ENCODE results near the gene GPR27.

The GPR27 gene

DNA sequence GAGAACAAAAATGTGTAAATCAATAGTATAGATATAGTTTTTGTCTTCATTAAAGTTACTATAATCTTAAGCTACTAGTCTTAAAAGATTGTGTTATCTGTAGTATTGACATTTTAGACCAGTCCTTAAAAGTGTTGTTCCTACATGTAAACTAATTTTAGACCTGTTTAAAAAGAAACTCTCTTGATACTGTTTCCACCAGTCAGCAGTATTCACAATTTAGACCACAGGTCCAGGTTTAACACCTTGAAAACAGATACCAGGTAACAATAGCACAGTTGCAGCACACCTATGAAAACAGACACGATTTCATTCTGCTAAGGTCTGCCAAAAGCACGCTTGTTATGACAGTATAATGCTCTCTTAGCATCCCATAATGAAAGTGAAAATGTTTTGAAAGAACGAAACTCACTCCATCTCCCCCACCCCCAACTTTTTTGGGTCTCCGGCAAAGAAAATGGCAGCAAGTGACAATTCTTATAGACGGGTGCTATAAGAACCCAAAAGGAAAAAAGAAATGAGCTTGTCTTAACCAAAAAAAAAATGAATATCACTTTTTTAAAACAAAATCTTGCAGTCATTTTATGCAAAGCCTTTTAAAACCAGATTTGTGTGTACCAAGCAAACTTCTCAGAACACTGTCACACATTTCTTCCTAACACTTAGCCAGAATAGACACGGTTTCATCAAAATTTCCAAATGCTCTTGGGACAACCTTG, 30.0 kb upstream of the GPR27 start:
- DNase-seq (ENCODE audit: insufficient read length, low spot score), result no peak
- TF ChIP-seq POLR2A (IDR thresholded peaks at IDR 0.05; ENCODE audit: low read depth, low read length), result no peak
- FAIRE-seq, result no peak

- no peak for DNase-seq (ENCODE audit: insufficient read length, low spot score)
- TF ChIP-seq POLR2A (IDR thresholded peaks at IDR 0.05; ENCODE audit: low read depth, low read length), result no peak
- no peak for FAIRE-seq
These were observed 29.5 kb upstream of the GPR27 start for GRCh38 chr3:71724171-71724453.

DNA sequence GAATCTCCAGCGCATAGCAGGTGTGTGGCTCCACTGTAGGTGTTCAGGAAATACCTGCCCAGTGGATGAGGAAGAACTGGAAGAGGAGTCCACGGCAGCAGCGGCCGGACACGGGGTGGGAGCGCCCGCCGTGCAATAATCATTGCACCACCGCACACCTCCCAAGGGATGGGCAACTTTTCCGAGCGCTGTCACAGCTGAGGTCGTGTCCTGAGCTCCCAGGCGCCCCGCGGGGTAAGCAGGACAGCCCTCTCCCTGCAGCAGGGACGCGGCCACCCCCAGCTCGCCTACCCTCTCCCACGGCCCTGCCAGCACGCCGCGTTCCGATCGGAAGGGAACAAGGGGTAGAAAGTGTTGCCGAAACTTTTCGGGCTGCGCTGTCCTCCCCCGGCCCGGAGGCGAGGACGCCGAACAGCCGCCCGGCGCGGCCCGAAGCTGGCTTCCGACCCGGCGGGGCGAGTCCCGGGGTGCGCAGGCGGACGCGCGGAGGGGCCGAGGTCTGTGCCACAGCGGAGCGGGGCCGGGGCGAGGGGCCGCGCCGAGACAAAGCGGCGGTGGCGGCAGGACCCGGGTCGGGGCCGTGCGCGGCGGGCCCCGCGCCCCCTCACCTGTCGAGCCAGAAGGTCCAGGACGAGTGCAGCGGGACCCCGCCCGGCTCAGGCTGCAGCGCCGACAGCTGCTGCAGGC, 28.9 kb upstream of the GPR27 start:
- TF ChIP-seq POLR2A (IDR thresholded peaks at IDR 0.05; ENCODE audit: low read depth, low read length), result no peak
- peak; percentile 44 for DNase-seq (ENCODE audit: insufficient read length, low spot score)

GRCh38 chr3:71725271-71725991, 28.2 kb upstream of the GPR27 start, which contains the start of gene EIF4E3:
EIF4E3 (minus strand) TSS chr3:71725402; CDS start chr3:71725367, 35 bp downstream.
- TF ChIP-seq POLR2A (IDR thresholded peaks at IDR 0.05; ENCODE audit: low read depth, low read length), result no peak
- peak; percentile 67 for DNase-seq (ENCODE audit: insufficient read length, low spot score)
- no peak for FAIRE-seq

More for the DNA sequence above, 28.9 kb upstream of the GPR27 start:
- no peak for FAIRE-seq

- DNase-seq (ENCODE audit: insufficient read length, low spot score) (no peak), FAIRE-seq (no peak)
- TF ChIP-seq POLR2A (IDR thresholded peaks at IDR 0.05; ENCODE audit: low read depth, low read length), result no peak
These were observed 27.5 kb upstream of the GPR27 start for GRCh38 chr3:71726146-71726545.

GRCh38 chr3:71728632-71729342, 24.9 kb upstream of the GPR27 start:
- no peak for TF ChIP-seq POLR2A (IDR thresholded peaks at IDR 0.05; ENCODE audit: low read depth, low read length)
- no peak for FAIRE-seq

GRCh38 chr3:71732637-71733036, 21.0 kb upstream of the GPR27 start:
- no peak for FAIRE-seq
- no peak for TF ChIP-seq POLR2A (IDR thresholded peaks at IDR 0.05; ENCODE audit: low read depth, low read length)
- DNase-seq (ENCODE audit: insufficient read length, low spot score), result no peak

More at GRCh38 chr3:71728632-71729342, 24.9 kb upstream of the GPR27 start:
- no peak for DNase-seq (ENCODE audit: insufficient read length, low spot score)

- no peak for FAIRE-seq
- no peak for TF ChIP-seq POLR2A (IDR thresholded peaks at IDR 0.05; ENCODE audit: low read depth, low read length)
- no peak for DNase-seq (ENCODE audit: insufficient read length, low spot score)
These were observed 20.3 kb upstream of the GPR27 start for GRCh38 chr3:71733319-71733718.

- TF ChIP-seq POLR2A (IDR thresholded peaks at IDR 0.05; ENCODE audit: low read depth, low read length), result no peak
- DNase-seq (ENCODE audit: insufficient read length, low spot score) (no peak), FAIRE-seq (no peak)
These were observed 18.8 kb upstream of the GPR27 start for GRCh38 chr3:71734881-71735280.

DNA sequence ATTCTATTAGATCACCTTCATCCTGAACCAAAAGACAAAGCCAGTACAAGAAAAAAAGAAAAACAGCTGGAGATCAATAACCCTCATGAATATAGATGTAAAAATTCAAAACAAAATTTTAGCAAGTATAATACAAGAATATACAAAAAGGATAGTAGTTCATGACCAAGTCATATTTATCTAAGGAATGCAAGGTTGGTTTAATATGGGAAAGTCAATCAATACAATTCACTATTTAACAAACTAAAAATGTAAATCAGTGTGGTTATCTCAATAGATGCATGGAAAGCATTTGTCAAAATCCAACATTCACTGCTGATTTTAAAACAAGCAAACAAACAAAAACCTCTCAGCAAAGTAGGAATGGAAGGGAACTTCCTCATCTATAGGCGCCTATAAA, 11.0 kb upstream of the GPR27 start:
- no peak for FAIRE-seq
- no peak for DNase-seq (ENCODE audit: insufficient read length, low spot score)
- TF ChIP-seq POLR2A (IDR thresholded peaks at IDR 0.05; ENCODE audit: low read depth, low read length), result no peak

DNA sequence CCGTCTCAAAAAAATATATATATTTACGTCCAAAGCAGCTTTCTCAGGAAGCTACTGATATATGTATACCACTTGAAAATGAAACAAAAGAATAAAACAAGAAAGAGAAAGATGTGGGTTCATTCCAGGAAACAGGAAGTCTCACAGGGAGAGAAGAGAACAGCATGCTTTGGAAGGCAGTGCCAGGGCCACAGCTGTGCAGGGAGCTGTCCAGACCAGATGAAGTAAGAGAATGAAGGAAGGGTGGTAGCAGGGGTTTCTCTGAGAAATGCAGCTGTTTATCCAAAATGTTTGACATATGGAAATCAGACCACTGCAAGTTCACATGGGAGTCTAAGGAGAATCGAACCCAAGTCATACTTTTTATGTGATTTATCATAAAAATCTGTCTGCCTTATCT, 8.9 kb upstream of the GPR27 start:
- no peak for FAIRE-seq
- TF ChIP-seq POLR2A (IDR thresholded peaks at IDR 0.05; ENCODE audit: low read depth, low read length), result no peak

GRCh38 chr3:71751602-71752001, 2.1 kb upstream of the GPR27 start:
- FAIRE-seq, result no peak
- TF ChIP-seq POLR2A (IDR thresholded peaks at IDR 0.05; ENCODE audit: low read depth, low read length), result no peak
- no peak for DNase-seq (ENCODE audit: insufficient read length, low spot score)

More for the DNA sequence above, 8.9 kb upstream of the GPR27 start:
- no peak for DNase-seq (ENCODE audit: insufficient read length, low spot score)

GRCh38 chr3:71752831-71753700, 589 bp upstream of the GPR27 start:
- TF ChIP-seq POLR2A (IDR thresholded peaks at IDR 0.05; ENCODE audit: low read depth, low read length), result no peak
- no peak for DNase-seq (ENCODE audit: insufficient read length, low spot score)
- no peak for FAIRE-seq
